HG02943 (cell line): ENCODE data around the gene LHFPL3.

Experiments used
- ATAC-seq: cut with Tn5 transposase; IDR thresholded peaks from one replicate; pipeline ENCODE4 v1.9.1; 2021; ENCODE audit warnings: mild to moderate bottlenecking, low read depth, moderate library complexity; ENCODE audit not compliant: unreplicated experiment

Gene LHFPL3

GRCh38 chr7:104367926-104368325, 39.5 kb downstream of the LHFPL3 start:
- no peak for ATAC-seq

GRCh38 chr7:104371216-104371979, 43.0 kb downstream of the LHFPL3 start:
- ATAC-seq: no peak

- ATAC-seq: no peak
Observed at GRCh38 chr7:104371980-104372357, 43.6 kb downstream of the LHFPL3 start.

- no peak for ATAC-seq
Observed at GRCh38 chr7:104382616-104383015, 54.2 kb downstream of the LHFPL3 start.

- ATAC-seq: no peak
Observed at GRCh38 chr7:104386943-104387342, 58.5 kb downstream of the LHFPL3 start.

- no peak for ATAC-seq
Observed at GRCh38 chr7:104388222-104388621, 59.8 kb downstream of the LHFPL3 start.

GRCh38 chr7:104395162-104395561, 66.8 kb downstream of the LHFPL3 start:
- ATAC-seq: no peak

- no peak for ATAC-seq
Observed at GRCh38 chr7:104397442-104397841, 69.0 kb downstream of the LHFPL3 start.

- ATAC-seq: no peak
Observed at GRCh38 chr7:104408371-104408770, 80.0 kb downstream of the LHFPL3 start.

- no peak for ATAC-seq
Observed at GRCh38 chr7:104410742-104411141, 82.3 kb downstream of the LHFPL3 start.

GRCh38 chr7:104412911-104413310, 84.5 kb downstream of the LHFPL3 start:
- ATAC-seq: no peak

- no peak for ATAC-seq
Observed at GRCh38 chr7:104414216-104414615, 85.8 kb downstream of the LHFPL3 start.

GRCh38 chr7:104415700-104416099, 87.3 kb downstream of the LHFPL3 start:
- no peak for ATAC-seq

- ATAC-seq: no peak
Observed at GRCh38 chr7:104416866-104417393, 88.5 kb downstream of the LHFPL3 start.

- no peak for ATAC-seq
Observed at GRCh38 chr7:104431930-104432329, 103.5 kb downstream of the LHFPL3 start.

GRCh38 chr7:104434129-104434528, 105.7 kb downstream of the LHFPL3 start:
- no peak for ATAC-seq

GRCh38 chr7:104442481-104442880, 114.1 kb downstream of the LHFPL3 start:
- ATAC-seq: no peak

- ATAC-seq: no peak
Observed at GRCh38 chr7:104444017-104444416, 115.6 kb downstream of the LHFPL3 start.

- ATAC-seq: no peak
Observed at GRCh38 chr7:104445393-104445792, 117.0 kb downstream of the LHFPL3 start.

GRCh38 chr7:104450861-104451260, 122.5 kb downstream of the LHFPL3 start:
- ATAC-seq: no peak

- no peak for ATAC-seq
Observed at GRCh38 chr7:104453190-104453589, 124.8 kb downstream of the LHFPL3 start.

GRCh38 chr7:104458875-104459274, 130.5 kb downstream of the LHFPL3 start:
- ATAC-seq: no peak
